Suppressor macrophage treated with lipopolysaccharide for 4 hours (primary cell): ENCODE results near the gene BCL2.

Experiments used
- DNase-seq: peaks from one replicate; pipeline ENCODE4 v3.0.0-alpha.2; 2020

The BCL2 gene

GRCh38 chr18:63284827-63285733 lies 34.5 kb downstream of the BCL2 start:
- no peak for DNase-seq

- no peak for DNase-seq
Observed at GRCh38 chr18:63284173-63284799, 35.3 kb downstream of the BCL2 start.

DNA sequence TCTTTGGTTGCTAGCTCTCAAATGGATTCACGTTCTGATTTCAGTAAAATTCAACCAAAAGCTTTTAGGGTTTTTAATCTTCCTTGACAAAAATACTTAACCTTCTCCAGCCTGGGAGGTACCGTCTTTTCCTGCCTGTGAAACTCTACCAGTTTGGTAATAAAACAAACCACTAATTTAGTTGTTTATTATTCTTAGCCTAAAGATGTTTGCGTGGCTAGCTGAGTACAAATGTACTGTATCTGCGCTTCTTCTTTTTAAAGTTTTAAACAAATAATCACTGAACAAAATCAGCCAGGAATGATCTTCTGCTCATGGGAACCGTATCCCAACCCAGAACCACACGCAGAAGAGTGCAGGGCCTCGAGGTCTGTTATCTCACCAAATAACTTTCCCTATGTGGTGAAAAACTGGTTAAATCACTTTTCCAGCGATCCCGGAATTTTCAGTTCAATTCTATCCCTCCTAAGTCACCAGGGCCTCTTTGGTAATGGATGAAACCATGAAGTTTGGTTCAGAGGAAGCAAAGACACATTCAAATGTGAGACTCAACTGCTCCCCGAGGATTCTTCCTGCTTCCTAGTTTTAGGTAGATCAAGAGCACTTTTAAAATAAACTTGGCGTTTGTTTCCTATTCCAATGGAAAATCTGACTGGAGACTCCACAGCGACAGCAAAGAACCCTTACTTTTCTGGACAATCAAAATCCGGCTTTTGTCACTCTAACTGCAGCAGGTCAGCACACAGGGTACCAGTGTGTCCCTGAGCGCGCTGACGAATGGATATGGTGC lies 36.1 kb downstream of the BCL2 start:
- no peak for DNase-seq

DNA sequence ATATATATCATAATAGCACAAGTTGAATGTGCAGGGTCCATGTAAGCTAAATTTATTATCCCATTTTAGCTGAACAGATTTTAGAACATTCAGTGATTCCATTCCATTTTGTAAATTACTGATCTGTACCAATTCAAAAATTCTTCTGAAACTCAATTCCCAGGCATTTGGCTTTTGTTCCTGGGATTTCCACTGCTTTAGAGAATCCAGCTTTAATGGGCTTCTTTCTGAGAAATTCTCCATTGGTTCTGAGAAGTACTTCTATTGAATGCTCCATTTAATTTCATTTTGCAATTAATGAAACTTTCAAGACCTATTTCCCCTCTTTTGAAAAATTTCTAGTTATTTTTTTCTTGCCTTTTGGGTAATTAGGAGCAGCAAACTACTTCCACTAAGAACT lies 36.8 kb downstream of the BCL2 start:
- no peak for DNase-seq

GRCh38 chr18:63273222-63273927 lies 46.2 kb downstream of the BCL2 start:
- no peak for DNase-seq

DNA sequence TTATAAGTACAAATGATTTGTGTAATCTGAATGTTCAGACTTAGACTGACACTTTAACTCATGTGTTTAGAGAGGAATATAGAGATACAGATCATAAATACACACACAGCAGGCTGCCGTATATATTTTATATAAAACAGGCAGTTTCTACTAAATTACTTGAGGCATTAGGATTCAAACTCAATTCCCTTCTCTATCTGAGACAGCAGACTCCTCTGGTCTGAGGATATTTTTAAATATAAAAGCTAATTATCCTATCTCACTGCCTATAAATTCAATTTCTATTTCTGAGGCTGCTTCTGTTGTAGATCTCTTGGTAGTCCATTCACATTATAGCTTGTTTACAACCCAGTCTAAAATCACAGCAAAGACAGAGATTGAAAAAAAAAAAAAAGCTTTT lies 46.9 kb downstream of the BCL2 start:
- DNase-seq = no peak

- DNase-seq = peak; percentile 46
Observed at GRCh38 chr18:63271881-63272299, 47.7 kb downstream of the BCL2 start.

GRCh38 chr18:63271148-63271547 lies 48.4 kb downstream of the BCL2 start:
- no peak for DNase-seq

GRCh38 chr18:63267975-63268721 lies 51.4 kb downstream of the BCL2 start:
- no peak for DNase-seq

GRCh38 chr18:63266888-63267790 lies 52.4 kb downstream of the BCL2 start:
- peak; percentile 30 for DNase-seq

DNA sequence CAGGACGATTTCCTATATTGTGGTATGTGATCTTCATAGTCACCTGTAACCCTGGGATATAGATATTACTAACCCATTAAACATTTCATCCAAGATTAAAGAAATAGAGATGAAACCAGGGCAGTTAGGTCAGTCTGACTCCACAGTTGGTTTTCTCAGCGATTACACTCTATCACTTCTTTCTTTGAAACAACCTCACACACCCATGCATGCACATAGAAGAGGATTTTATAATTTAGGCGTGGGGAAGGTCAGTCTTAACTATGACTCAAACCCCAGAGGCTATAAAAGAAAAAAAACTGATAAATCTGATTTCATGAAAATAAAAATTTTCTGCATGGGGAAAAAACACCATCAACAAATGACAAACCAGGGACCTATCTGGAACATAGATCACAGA lies 54.2 kb downstream of the BCL2 start:
- no peak for DNase-seq

GRCh38 chr18:63264871-63265270 lies 54.7 kb downstream of the BCL2 start:
- DNase-seq = no peak

- no peak for DNase-seq
Observed at GRCh38 chr18:63263444-63263843, 56.1 kb downstream of the BCL2 start.

DNA sequence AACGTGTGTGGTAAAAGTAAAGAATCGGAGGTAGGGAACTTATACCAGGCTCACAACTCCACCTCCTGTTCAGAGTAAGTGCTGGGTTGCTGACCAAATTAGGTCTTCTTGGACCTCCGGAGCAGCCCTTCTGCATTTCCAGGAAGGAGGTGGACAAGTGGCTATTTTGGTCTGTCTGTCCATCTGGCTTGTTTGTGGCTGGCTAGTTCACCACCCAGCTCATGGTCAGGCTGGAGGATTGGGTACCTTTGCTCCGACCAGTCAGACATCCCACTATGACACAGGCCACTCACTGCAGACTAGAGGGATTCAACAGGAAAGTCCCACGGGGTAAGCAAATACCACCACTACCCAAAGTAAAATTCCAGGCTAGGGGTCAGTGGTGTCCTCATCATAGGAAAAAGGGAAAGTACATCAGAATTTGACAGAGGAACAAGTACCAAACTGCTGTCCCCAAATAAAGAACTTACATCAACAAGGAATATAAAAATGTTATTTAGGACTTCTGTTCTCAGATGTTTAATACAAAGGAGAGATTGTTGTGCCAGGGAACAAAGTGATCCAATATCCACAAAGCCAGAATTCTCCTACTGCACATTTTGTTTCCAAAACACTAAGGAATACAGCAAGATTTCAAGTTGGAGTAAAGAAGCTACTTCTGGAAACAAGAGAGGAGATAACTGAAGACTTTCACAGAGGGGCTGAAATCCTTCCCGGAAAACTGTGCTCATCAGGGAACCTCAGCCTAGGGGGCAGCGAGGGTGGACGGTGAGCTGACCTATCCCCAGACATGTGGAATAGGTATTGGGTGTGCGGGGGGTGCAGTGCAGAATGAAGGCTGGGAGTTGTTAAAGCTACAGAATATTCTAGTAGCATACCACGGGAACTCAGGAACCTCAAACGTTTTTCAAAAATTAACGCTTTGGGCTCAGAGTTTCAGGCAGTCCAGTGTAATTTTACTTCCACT lies 56.9 kb downstream of the BCL2 start:
- peak; percentile 46 for DNase-seq

- no peak for DNase-seq
Observed at GRCh38 chr18:63261029-63261428, 58.5 kb downstream of the BCL2 start.

- DNase-seq = no peak
Observed at GRCh38 chr18:63260380-63260754, 59.2 kb downstream of the BCL2 start.

- DNase-seq = no peak
Observed at GRCh38 chr18:63259567-63260379, 59.8 kb downstream of the BCL2 start.

GRCh38 chr18:63258749-63259566 lies 60.6 kb downstream of the BCL2 start:
- DNase-seq = no peak
